T-helper 1 cell (primary cell): ENCODE measurements around the gene ZXDC.
A peak's percentile ranks its signal among the peaks of the same experiment; 100 is the strongest.

Experiments
- DNase-seq, 5 donors: peaks; one replicate each; pipeline ENCODE4 v3.0.0-alpha.2; 2012 to 2020

ZXDC gene

DNA sequence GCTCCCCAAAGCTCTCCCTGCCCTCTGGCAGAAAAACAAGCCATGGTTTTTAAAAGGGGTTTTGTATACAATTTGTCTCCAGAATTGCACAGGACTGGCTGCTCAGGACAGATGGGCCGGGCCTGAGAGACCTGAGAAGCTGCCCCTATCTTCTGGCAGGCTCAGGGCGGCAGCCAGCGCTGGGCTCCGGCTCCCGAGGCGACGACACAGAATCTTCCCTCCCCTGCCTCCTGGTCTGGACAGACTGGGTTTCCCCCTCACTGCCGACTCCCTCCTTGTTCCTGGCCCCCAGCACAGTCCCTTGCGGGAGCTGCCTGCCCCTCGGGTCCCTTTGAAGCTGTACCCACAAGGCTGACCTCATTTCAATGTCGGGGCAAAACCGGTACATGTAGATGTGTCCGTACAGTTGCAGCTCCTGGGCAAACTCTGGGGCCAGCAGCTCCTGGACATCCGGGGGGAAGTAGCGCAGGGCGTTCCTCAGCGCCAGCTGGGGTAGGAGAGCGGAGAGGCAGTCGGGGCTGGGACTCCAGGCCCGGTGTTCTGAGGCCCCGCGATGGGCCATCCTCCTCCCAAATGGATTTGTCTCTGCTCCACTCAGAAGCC lies 34.7 kb upstream of the ZXDC start:
- no peak for DNase-seq

DNA sequence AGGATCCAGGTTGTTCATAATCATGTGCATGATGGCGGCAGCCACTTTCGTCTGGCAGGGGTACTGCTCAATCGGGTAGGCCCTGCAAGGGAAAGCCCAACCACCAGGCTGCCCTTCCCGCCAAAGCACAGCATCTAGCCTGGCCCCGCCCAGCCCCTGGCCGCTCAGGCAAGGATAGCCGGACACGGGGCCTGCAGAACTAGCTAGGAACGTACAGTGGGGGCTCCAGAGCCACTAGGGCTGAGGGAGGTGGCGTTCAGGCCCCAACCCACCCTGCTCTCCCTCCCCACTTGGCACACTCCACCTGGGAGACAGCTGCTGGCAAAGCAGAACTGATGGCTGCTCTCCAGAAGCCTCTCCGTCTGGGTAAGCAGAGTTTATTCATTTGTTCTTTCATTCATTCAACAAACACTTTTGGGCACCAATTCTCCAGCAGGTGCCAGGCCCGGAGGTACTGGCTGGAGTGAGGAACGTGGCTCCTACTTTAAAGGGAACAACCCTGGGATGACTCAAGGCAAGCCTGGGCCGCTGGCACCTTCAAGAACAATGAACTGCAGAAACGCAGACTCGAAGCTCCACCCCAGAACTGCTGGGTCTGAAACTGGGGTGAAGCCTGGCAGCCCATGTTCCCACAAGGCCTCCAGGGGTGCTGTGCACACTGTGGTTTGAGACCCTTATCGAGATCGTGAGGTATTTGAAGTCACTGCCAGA lies 34.1 kb upstream of the ZXDC start:
- DNase-seq, result no peak

DNA sequence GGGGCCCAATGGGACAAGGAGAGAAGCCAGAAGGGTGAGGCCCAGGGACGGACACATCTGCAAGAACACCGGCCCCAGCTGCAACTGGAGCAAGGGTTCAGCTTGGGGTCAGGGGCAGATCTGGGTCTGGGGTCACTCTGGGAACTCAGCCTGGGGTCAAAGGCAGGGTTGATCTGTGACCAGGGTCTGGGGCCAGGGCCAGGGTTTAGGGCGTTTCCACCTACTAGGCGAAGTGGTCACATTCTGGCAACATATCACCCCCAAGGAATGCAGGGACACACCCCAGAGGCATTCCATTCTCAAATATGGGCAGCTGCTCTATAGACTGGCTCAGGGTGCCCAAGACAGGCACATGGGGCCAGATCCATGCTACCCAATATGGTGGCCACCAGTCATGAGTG lies 32.9 kb upstream of the ZXDC start:
- no peak for DNase-seq

DNA sequence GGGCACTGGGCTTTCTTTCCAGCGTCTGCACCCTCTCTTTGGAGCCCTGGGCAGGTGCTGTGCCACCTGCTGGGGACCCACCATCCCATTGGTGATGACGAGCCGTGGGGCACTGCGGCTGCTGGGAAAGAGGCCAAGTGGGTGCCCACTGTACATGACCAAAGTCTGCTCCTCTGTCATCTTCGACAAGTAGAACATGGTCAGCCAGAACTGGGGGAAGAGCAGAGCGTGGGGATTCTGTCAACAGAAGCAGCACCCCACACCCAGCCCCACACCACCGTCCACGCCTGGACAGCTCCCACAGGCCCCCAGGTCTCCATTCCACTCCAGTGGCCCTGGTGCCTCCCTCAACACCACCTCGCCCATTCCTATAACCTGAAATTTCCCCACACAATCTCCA lies 32.2 kb upstream of the ZXDC start:
- DNase-seq, result no peak

DNA sequence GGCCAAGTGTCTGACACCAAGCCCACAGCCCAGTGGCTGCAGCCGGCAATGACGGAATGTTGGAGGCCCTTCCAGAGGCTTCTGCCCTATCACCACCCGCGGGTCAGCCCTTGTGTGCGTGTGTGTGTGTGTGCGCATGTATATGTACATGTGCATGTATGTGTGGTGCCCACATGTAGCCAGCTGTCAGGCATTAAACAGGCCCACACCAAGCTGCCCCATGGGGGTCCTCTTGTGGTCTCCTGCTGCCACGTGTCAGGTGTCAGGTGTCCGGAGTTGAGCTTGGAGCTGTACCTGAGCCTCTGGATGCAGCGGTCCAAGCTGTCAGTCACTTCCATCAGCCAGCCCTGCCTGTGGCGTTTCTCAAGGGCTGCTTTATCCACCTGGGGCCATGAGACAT lies 28.0 kb upstream of the ZXDC start:
- no peak for DNase-seq

DNA sequence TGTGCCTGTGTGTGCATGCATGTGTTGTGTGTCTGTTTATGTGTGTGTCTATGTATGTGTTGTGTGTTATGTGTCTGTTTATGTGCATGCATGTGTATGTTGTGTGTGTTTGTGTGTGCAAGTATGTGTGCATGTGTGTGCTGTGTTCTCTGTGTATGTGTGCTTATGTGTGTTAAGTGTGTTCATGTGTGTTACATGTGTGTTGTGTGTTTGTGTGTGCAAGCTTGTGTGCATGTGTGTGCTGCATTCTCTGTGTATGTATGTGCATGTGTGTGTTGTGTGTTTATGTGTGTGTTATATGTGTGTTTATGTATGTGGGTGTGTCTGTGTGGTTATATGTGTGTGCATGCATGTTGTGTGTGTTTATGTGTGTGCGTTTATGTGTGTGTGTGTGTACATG lies 27.0 kb upstream of the ZXDC start:
- DNase-seq, result no peak

DNA sequence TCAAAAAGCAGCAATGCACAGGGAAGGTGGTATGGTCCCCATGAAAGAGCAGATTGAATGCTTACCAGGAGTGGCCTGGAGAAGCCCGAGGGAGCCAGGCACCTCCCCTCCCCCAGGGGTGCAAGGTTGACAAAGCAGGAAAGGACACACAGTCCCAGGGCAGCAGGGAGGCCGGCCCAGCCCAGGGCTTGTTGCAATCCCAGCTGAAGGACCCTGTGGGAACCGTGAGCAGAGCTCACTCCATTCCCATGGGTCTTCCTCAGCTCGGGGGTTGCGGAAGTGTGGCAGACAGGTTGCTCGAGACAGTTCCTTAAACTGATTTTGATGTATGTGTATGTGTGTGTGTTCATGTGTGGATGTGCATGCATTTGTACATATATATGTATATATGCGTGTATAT lies 26.0 kb upstream of the ZXDC start:
- DNase-seq, result no peak

DNA sequence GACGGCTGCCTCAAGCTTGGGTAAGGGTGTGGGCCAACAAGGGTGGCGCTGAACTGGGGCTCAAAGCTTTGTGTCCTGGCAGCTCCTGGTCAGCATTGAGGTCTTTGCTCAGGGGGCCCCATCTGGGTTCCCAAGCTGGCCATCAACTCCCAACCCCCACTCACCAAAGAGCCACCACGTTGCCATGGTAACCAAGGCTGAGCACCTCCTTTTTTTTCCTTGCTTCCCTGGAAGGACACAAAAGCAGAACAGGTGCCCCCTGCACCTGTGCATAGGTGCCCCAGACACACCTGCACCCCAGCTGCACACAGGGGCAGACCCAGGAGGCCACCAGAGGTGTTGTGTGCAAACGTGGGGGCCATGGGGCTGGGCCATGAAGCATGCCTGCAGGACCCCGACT lies 25.4 kb upstream of the ZXDC start:
- DNase-seq, result no peak

DNA sequence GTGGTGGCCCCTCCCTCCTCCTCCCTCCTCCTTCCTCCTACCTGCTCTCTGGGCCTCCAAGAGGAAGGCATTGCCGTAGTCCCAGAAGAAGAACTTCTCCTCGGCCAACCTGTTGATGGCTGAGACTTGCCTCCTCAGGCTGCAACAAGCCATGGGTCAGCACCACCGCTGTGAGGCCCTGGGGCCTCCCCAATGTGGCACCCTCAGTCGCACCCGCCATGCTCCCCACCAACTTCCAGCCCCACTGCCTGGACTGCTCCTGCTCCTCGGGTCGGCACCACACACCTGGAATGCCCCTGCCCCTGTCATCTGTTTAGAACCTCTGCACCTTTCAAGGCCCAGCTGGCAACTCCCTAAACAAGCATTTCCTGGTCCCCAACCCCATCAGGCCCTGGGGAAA lies 24.3 kb upstream of the ZXDC start:
- DNase-seq, result no peak

DNA sequence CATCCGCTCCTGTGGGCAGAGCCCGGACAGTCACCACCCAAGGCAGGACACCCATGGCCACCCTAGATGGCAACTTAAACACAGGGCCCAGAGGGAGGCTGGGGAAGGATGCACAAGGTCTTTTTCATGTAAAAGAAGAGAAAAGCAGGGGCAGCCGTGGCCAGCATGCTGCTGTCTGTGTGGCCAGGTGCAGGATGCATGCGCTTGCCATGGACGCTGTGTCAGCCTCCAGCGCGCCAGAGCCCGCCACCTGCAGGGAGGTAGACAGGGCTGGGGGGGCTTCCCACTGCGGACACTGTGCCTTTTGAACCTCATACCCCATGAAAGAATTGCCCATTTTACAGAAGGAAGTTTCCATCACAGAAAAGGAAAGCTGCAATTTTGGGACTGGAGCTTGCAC lies 23.7 kb upstream of the ZXDC start:
- DNase-seq, result no peak

DNA sequence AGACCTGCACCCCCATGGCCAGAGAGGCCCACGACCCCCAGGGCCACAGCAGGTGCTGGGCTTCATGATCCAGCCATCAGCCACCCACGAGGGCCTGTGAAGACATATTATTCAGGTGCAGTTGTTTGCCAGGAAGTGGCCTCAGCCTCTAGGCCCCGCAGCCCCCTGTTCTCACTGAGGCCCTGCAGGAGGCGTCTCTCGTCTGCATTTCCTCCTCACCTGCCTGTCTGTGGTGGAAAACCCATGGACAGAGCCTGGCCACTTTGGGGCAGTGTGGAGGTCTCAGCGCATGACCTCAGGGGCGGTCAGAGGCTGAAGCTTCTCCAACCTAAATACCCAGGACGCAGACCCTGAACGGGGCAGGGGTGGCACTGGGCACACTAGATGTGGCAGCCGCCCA lies 23.2 kb upstream of the ZXDC start:
- DNase-seq, result no peak

DNA sequence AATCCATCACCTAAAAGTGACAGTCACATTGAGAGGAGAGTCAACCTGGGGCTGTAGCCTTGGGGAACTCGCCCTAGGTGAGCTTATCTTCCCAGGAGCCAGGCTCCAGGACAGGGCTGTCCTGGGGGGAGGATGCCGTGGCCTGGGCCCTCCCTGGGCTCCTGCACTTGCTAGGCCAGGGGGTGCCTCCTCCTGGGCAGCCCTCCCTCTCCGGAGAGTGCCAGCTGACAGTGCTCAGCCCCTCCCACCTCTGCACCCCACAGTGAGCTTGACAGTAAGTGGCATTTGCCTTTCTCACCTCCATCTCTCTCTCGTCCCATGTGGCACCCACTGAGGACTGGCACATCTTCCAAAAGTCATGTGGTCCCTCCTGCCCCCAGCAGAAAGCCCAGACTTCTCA lies 22.8 kb upstream of the ZXDC start:
- no peak for DNase-seq

DNA sequence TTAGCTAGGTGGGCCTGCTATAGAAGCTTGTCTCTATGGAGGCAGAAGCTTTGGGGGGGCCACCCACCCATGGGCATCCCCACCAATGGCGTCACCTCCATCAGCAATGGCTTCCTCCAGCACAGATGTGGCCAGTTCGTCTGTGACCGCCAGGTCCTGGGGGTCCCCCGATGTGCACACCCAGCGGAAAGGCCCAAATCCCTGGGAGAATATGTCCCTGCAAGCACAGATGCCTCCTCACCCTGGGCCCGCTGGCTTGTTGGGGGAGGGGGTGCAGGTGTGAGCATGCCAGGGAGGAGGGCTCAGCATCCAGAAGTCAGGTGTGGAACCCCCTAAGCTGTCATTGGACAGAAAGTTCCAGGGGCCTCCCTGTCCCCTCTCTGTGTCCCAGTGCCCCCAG lies 22.3 kb upstream of the ZXDC start:
- DNase-seq, result no peak

DNA sequence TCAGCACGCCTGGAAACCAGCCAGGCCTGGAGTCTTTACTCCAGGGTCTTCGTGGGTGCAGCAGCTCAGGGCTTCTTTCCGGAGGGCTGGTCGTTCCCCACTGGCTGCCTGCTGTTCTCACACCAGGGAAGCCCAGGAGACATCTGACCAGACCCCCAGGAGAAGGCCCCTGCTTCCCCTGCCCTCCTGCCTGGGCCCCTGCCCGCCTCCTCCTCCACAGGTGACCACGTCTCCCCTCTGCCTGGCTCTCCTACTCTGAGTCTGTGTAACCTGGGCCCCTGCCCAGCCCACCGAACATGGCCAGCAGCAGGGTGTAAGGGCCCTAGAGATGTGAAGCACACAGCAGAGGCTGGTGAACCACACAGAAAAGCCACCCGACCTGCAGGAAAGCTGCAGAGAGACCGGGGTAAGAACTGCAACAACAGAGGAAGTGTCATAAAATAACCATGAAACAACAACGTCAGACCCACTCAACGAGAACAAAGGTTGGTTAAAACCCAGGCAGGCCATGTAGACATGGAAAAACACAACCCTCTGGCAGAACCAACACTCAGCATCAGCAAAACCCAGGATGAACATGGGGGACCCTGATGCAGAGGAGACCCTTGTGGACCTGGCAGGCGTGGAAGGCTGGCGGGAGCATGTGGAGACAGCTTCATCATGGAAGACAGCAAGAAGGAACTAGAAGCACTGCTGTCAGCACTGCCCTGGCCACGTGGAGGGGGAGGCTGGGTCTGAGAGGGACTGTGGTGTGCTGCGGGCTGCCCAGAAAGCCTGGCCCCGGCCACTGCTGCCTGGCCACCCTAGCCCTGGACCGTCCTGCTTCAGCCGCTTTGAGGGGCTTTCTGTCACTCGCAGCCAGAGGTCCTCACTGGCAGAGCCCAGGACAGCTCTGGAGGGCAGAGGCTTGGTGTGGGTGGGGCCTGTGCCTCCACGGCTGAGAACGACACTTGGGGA lies 21.5 kb upstream of the ZXDC start:
- DNase-seq, result no peak

DNA sequence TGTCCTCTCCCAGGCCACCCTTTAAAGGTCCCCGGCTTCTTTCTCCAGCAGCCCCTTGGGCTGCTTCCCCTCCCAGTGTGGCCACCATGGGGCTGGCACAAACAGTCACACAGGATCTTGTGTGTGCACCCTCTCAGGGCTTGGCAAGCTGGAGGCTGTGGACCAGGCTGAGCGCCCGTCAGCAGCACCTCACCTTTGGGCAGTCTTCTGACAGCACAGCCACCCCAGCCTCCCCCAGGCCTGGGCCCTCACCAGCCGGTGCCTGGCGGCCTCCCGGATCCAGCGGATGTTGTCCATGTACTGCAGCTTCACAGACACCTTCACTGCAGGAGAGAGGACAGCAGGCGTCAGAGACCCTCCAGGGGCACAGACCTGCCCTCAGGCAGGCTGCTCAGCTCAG lies 20.1 kb upstream of the ZXDC start:
- no peak for DNase-seq

DNA sequence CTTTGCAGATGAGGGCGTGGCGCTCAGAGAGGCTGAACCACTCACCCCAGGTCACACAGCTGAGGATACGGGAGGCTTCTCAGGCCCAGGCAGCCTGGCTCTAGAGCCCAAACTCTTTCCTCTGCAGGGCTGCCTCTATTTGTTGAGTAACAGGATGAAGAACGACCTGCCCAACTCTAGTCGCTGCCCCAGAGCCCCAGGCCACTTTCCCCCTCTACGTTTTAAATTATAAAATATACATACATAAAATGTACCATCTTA lies 19.2 kb upstream of the ZXDC start:
- DNase-seq, result no peak

DNA sequence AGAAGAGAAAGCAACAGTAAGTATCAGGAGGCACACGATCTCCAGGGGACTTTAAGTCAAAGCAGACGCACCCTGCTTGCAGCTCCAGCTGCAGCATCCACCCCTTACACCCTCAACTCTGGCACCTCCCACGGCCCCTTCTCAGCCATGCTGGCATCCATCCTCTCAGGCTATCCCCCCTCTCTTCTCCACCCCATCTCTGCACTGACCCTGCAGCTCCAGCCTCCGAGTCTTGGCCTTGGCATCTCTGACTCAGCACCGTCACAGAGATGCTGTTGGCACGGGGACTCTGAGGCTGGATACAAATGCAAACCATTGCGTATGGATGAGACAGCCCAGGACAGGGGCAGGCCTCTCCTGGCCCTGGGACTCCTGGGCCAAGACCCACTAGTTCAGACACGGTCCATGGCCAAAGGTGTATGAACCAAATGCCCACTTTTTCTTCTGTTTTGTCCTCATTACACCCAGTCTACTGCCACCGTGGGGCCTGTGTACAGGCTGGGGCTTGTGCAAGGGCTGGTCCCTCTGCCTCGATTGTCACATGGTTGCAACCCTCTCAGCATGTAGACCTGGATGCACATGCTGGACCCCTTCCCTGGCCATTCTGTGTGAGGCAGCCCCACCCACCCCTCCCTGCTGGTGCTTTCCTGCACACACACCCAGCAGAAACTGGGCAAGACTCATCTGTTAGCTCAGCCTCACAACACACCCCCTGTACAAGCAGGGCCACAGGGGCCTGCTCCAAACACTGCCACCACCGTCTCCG lies 18.7 kb upstream of the ZXDC start:
- no peak for DNase-seq

DNA sequence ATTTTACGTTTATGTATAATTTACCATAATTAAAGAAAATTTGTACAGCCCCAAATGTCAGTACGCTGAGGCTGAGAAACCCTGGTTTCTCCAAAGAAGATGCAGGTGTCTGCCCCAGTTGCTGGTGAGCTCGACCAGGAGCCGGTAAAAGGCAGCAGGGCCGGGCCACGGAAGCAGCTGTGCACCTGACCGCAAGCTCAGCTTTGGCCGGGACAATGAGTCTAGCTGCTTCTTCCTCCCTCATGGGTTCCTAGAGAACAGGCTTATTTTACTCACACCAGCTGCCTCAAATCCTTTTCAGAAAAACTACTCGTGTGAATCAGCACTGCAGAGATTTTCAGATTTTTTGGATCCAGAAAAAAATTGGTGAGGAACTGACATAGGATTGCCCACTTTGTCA lies 18.0 kb upstream of the ZXDC start:
- peak in 1 of 5 donors; percentile 20 for DNase-seq

DNA sequence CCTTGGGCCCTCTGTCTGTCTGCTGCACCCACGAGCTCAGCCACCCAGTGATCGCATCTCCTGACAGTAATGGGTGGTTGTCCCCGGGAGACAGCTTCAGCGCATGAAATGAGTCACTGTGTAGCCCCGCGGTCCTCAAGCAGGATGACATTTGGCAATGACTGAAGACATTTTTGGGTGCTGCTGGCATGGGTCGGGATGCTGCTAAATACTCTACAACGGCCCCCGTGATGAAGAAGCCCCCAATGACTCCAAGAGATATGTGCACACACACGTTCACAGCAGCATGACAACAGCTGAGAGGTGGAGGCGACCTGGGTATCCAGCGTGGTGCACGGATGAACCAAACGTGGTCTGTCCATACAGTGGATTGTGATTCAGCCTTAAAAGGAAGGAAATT lies 17.4 kb upstream of the ZXDC start:
- DNase-seq, result no peak

DNA sequence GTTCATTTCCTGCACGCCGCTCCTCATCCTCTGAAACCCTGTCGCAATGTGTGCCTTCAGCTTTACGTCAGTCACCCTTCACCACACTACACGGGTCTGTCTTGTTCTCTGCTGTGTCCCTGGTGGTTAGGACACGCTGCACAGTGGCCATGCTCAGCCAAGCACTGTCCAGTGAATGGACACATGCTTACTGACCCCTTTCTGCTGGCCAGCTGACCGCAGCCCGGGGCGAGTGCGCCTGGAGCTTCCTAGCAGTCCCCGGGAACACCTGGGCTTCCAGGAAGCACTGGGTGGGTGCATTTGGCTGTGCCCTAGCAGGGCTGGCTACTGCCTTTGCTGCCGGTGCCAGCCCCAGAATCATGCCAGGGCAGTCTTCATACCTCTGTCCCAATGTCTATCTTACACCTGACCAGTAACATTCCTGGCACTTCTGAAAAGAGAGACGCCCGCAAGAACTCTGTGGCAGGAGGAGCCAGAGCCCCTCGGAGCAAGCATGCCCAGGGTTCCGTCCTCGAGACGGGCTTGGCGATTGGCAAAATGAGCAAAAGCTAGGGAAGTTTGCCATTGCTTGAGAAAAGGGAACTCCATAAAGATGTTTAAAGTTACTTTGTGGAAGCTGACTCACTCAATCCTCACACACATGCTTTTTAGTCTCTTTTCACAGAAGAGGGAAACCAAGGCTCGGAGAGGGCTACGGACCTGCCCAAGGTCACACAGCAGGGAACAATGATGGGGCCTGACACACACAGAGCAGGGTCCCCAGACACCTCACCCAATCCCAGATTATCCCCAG lies 15.7 kb upstream of the ZXDC start:
- no peak for DNase-seq

DNA sequence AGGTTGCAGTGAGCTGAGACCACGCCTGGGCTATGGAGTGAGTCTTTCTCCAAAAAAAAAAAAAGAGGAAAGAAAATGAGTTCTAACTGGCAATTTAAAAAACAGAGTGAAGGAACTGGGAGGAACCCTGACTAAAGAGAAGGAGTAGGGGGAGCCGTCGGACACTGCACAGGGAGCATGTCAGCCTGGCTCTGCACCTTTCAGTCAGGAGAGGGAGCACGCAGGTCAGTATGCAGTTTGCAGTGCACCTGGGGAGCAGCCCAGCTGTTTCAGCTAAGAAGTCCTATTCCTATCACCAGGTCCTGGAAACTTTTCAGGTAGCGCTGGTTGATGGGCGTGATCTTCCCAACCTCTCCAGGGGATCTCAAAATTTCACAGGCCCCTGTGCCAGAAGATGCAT lies 14.9 kb upstream of the ZXDC start:
- DNase-seq, result no peak

DNA sequence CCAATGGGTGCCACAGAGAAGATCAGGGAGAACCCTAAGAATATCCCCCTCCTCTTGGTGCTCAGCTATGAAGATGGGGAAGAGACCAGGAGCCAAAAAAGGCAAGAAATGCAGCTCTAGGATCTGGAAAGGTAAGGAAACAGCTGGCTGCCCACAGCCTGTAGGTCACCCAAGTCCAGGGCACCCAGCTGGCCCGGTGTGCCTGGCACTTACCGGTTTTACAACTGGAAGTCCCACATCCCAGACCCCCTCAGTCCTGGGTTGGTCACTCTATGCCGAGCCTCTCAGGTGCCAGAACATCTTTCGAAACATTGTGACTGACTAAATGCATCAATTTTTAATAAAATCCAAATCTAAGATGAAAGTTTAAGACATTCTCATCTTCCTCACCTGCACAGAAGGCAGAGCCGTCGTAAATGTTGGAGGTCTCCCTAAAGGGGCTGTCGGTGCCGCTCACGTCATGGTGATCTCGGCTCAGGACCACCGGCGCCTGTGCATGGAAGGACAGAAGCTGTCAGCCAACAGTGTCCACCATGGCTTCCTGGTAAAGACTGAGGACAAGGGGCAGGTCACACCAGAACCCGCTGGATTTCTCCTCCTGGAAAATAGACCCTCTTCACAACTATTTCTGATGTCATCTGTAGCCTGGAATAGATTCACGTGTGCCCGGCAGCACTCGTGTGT lies 13.3 kb upstream of the ZXDC start:
- DNase-seq, result no peak
